HepG2 (cell line): ENCODE data around the gene NPSR1. TPM values are rescaled to one million over a fixed set of nuclear protein-coding genes. Genes with fewer than 3 reads are reported as not detected.

Source experiments
- IRF2 ChIP-seq: IDR thresholded peaks from 2 replicates; pipeline ENCODE4 v1.6.1; 2018; ENCODE audit warnings: missing genetic modification reagents, missing compliant biosample characterization
- POLR2AphosphoS5 ChIP-seq: IDR thresholded peaks from 2 replicates; pipeline ENCODE4 v1.6.1; 2012; ENCODE audit warnings: low read depth, low read length
- RFXAP ChIP-seq: sonication (generic); formaldehyde crosslinking; IDR thresholded peaks from 2 replicates; pipeline ENCODE4 v1.4.0; 2020; ENCODE audit warnings: missing genetic modification reagents, borderline replicate concordance
- YEATS2 ChIP-seq: sonication (generic); formaldehyde crosslinking; IDR thresholded peaks from 2 replicates; pipeline ENCODE4 v1.4.0; 2020; ENCODE audit warnings: missing genetic modification reagents, borderline replicate concordance
- ZNF749 ChIP-seq: sonication (generic); formaldehyde crosslinking; IDR thresholded peaks from 2 replicates; pipeline ENCODE4 v1.8.0; 2022; ENCODE audit warnings: mild to moderate bottlenecking, missing genetic modification reagents, moderate library complexity, borderline replicate concordance
- polyA plus RNA-seq, 8 experiments: library from polyadenylated mRNA; depleted of rRNA in 3 of 8; stranded (reverse) in 7 of 8; unstranded in 1 of 8; fragments of >200 nt; fragmentation: Illumina TruSeq in 4 of 8; extraction: Trizol in 4 of 8; gene quantifications; 2 replicates each; pipeline versions ENCODE4 v1.2.1 to v1.2.3, GENCODE V29; 2011 to 2016; ENCODE audit warnings: low read depth in 4 of 8, missing spikeins in 1 of 8, mixed read lengths in 1 of 8; ENCODE audit not compliant: insufficient read depth in 1 of 8
- total RNA-seq, 5 experiments: library from RNA; depleted of rRNA; stranded (reverse); fragments of >200 nt; fragmentation: Illumina TruSeq; extraction: Trizol; gene quantifications; 2 replicates each; pipeline ENCODE4 v1.2.3, GENCODE V29; 2016; ENCODE audit warnings: low read depth in 1 of 5
- TF ChIP-seq, protein P1 (sequence below): sonication (generic); formaldehyde crosslinking; IDR thresholded peaks from 2 replicates; pipeline ENCODE4 v1.8.0; 2022; ENCODE audit warnings: mild to moderate bottlenecking, missing genetic modification reagents
- TF ChIP-seq, protein P2 (sequence below): IDR thresholded peaks from 2 replicates; pipeline ENCODE4 v1.6.1; 2016; ENCODE audit warnings: low read depth, missing genetic modification reagents, missing compliant biosample characterization
- TF ChIP-seq, protein P3 (sequence below): sonication (generic); formaldehyde crosslinking; IDR thresholded peaks from 2 replicates; pipeline ENCODE4 v1.4.0; 2020; ENCODE audit warnings: missing genetic modification reagents, borderline replicate concordance
- TF ChIP-seq, protein P4 (sequence below): IDR thresholded peaks from 2 replicates; pipeline ENCODE4 v1.6.1; 2016; ENCODE audit warnings: mild to moderate bottlenecking, missing biosample characterization, missing genetic modification reagents
- TF ChIP-seq, protein P5 (sequence below): sonication (generic); formaldehyde crosslinking; IDR thresholded peaks from 2 replicates; pipeline ENCODE4 v1.4.0; 2020; ENCODE audit warnings: mild to moderate bottlenecking, missing genetic modification reagents
- TF ChIP-seq, protein P6 (sequence below): sonication (generic); IDR thresholded peaks from 2 replicates; pipeline ENCODE4 v1.6.1; 2016; ENCODE audit warnings: low read depth, borderline replicate concordance
- TF ChIP-seq, protein P7 (sequence below): sonication (generic); formaldehyde crosslinking; IDR thresholded peaks from 2 replicates; pipeline ENCODE4 v1.4.0; 2020; ENCODE audit warnings: missing genetic modification reagents

NPSR1 gene
- total and polyA plus RNA-seq, 2 of the 13 experiments (the other 11 are each of a cell fraction or from before 2014, with no cell fraction given) = not detected

DNA sequence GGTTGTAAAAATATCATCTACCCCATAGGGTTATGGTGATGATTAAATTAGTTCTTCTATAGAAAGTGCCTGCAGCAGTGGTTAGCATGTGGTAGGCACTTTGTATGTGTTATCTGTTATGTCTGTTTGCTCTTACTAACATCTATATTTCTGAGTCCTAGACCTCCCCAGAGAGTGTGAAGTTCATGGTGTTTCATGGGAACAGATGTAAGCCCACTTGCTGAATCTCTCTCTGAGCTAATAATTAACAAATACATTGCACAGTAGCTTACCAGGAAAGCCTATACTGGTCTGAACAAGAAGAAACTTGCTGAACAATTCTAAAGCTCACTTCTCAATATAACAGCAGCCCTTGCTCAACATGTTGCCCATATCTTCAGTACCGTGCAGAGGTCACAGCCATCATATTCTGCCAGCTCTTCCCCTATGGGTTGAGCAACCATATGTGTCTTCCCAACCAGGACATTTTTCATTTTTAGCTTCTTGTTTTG lies 100.1 kb downstream of the NPSR1 start (continued):
- TF ChIP-seq, protein P1, sequence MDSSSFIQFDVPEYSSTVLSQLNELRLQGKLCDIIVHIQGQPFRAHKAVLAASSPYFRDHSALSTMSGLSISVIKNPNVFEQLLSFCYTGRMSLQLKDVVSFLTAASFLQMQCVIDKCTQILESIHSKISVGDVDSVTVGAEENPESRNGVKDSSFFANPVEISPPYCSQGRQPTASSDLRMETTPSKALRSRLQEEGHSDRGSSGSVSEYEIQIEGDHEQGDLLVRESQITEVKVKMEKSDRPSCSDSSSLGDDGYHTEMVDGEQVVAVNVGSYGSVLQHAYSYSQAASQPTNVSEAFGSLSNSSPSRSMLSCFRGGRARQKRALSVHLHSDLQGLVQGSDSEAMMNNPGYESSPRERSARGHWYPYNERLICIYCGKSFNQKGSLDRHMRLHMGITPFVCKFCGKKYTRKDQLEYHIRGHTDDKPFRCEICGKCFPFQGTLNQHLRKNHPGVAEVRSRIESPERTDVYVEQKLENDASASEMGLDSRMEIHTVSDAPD = no peak; the same call in 1 of the 2 replicates
- TF ChIP-seq, protein P2, sequence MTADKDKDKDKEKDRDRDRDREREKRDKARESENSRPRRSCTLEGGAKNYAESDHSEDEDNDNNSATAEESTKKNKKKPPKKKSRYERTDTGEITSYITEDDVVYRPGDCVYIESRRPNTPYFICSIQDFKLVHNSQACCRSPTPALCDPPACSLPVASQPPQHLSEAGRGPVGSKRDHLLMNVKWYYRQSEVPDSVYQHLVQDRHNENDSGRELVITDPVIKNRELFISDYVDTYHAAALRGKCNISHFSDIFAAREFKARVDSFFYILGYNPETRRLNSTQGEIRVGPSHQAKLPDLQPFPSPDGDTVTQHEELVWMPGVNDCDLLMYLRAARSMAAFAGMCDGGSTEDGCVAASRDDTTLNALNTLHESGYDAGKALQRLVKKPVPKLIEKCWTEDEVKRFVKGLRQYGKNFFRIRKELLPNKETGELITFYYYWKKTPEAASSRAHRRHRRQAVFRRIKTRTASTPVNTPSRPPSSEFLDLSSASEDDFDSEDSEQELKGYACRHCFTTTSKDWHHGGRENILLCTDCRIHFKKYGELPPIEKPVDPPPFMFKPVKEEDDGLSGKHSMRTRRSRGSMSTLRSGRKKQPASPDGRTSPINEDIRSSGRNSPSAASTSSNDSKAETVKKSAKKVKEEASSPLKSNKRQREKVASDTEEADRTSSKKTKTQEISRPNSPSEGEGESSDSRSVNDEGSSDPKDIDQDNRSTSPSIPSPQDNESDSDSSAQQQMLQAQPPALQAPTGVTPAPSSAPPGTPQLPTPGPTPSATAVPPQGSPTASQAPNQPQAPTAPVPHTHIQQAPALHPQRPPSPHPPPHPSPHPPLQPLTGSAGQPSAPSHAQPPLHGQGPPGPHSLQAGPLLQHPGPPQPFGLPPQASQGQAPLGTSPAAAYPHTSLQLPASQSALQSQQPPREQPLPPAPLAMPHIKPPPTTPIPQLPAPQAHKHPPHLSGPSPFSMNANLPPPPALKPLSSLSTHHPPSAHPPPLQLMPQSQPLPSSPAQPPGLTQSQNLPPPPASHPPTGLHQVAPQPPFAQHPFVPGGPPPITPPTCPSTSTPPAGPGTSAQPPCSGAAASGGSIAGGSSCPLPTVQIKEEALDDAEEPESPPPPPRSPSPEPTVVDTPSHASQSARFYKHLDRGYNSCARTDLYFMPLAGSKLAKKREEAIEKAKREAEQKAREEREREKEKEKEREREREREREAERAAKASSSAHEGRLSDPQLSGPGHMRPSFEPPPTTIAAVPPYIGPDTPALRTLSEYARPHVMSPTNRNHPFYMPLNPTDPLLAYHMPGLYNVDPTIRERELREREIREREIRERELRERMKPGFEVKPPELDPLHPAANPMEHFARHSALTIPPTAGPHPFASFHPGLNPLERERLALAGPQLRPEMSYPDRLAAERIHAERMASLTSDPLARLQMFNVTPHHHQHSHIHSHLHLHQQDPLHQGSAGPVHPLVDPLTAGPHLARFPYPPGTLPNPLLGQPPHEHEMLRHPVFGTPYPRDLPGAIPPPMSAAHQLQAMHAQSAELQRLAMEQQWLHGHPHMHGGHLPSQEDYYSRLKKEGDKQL (CRISPR knock-in tag) = 0 out of 2 replicates have a peak, but pooled peaks have one; percentile 41
- TF ChIP-seq YEATS2 (no peak), POLR2AphosphoS5 (peak; percentile 59; the same call in 1 of the 2 replicates), ZNF749 (CRISPR knock-in tag) (no peak), IRF2 (peak; percentile 17; the same call in 1 of the 2 replicates), RFXAP (CRISPR knock-in tag) (0 out of 2 replicates have a peak, but pooled peaks have one; percentile 47)
- TF ChIP-seq, protein P3, sequence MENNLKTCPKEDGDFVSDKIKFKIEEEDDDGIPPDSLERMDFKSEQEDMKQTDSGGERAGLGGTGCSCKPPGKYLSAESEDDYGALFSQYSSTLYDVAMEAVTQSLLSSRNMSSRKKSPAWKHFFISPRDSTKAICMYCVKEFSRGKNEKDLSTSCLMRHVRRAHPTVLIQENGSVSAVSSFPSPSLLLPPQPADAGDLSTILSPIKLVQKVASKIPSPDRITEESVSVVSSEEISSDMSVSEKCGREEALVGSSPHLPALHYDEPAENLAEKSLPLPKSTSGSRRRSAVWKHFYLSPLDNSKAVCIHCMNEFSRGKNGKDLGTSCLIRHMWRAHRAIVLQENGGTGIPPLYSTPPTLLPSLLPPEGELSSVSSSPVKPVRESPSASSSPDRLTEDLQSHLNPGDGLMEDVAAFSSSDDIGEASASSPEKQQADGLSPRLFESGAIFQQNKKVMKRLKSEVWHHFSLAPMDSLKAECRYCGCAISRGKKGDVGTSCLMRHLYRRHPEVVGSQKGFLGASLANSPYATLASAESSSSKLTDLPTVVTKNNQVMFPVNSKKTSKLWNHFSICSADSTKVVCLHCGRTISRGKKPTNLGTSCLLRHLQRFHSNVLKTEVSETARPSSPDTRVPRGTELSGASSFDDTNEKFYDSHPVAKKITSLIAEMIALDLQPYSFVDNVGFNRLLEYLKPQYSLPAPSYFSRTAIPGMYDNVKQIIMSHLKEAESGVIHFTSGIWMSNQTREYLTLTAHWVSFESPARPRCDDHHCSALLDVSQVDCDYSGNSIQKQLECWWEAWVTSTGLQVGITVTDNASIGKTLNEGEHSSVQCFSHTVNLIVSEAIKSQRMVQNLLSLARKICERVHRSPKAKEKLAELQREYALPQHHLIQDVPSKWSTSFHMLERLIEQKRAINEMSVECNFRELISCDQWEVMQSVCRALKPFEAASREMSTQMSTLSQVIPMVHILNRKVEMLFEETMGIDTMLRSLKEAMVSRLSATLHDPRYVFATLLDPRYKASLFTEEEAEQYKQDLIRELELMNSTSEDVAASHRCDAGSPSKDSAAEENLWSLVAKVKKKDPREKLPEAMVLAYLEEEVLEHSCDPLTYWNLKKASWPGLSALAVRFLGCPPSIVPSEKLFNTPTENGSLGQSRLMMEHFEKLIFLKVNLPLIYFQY (CRISPR knock-in tag) = peak; percentile 40; the same call in 1 of the 2 replicates
- TF ChIP-seq, protein P4, sequence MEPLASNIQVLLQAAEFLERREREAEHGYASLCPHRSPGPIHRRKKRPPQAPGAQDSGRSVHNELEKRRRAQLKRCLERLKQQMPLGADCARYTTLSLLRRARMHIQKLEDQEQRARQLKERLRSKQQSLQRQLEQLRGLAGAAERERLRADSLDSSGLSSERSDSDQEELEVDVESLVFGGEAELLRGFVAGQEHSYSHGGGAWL (CRISPR knock-in tag) = no peak
- TF ChIP-seq, protein P5, sequence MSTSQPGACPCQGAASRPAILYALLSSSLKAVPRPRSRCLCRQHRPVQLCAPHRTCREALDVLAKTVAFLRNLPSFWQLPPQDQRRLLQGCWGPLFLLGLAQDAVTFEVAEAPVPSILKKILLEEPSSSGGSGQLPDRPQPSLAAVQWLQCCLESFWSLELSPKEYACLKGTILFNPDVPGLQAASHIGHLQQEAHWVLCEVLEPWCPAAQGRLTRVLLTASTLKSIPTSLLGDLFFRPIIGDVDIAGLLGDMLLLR (CRISPR knock-in tag) = no peak
- TF ChIP-seq, protein P6, sequence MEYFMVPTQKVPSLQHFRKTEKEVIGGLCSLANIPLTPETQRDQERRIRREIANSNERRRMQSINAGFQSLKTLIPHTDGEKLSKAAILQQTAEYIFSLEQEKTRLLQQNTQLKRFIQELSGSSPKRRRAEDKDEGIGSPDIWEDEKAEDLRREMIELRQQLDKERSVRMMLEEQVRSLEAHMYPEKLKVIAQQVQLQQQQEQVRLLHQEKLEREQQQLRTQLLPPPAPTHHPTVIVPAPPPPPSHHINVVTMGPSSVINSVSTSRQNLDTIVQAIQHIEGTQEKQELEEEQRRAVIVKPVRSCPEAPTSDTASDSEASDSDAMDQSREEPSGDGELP = no peak; the same call in 1 of the 2 replicates
- TF ChIP-seq, protein P7, sequence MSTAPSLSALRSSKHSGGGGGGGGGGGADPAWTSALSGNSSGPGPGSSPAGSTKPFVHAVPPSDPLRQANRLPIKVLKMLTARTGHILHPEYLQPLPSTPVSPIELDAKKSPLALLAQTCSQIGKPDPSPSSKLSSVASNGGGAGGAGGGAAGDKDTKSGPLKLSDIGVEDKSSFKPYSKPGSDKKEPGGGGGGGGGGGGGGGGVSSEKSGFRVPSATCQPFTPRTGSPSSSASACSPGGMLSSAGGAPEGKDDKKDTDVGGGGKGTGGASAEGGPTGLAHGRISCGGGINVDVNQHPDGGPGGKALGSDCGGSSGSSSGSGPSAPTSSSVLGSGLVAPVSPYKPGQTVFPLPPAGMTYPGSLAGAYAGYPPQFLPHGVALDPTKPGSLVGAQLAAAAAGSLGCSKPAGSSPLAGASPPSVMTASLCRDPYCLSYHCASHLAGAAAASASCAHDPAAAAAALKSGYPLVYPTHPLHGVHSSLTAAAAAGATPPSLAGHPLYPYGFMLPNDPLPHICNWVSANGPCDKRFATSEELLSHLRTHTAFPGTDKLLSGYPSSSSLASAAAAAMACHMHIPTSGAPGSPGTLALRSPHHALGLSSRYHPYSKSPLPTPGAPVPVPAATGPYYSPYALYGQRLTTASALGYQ (CRISPR knock-in tag) = 0 out of 2 replicates have a peak, but pooled peaks have one; percentile 62
